ENCODE data around the gene CISTR.
A peak's percentile ranks its signal among the peaks of the same experiment; 100 is the strongest.
"Not testable (repeated sequence)": the region's sequence is repeated elsewhere in the genome, so short reads cannot be mapped to it uniquely, and the experiment has no call there.

The CISTR gene

DNA sequence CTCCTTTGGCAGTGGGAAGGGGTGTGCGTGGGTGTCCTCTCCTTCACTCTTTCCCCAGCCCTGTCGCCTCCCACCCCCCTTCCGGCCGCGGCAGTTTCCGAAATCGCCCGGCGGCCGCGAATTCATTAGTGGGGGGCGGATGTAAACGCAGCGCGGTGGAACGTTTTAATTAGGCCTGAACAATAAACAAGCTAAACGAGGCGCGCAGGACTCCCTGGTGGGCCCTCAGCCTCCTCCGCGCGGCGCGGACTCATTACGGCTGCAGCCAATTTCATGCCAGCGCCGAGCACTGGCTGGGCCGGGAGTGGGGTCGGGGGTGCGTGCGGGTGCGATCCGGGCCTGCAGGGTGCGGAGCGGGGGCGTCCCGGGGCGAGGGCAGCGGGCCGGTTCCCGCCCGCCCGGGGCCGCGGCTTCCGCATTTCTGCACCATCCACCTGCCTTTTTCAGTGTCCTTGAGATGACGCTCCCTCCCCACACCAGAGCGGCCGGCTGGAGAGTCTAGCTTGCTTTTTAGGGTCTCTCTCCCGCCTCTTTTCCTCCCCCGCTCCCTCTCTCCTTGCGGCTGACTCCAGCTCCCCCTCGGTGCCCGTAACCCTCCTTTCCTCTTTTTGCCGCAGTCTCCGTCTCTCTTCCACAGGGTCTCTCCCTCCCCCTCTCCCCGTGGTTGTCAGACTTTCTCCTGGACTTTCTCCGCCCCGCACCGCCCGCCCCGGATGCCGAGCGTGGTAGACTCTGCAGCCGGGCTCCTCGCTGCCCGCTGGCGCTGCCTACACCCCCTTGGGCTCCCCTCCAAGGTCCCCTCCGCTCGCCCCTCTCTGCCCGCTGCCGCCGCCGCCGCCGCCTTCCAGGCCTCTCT lies at the start of gene CISTR:
Gene CISTR (minus strand): TSS at position 644 of the 856 bp plus-strand sequence.
- peak; percentile 91 for DNase-seq
- in situ Hi-C loops (cut with MboI; ENCODE audit: low pct_unique_long_range_greater_than_20kb, low sequenced_read_pairs), result no loop called here

DNA sequence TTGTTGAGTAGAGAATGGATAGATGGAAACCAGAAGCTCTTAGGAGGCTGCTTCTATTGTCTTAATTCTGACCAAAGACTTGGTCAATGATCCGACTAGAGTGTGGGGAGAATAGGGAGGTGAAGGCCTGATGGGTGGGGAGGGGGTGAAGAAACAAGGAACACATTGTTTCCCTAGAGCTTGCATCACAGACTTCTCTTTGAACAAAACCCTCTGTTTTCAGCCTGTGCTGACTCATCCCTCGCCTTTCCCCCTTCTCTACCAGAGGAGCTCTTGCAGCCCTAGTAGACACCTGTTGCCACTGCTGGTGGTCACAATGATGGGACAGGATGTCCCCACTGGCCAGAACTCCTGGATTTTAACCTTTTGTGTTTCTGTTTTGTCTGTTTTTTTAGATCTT lies 46.8 kb upstream of the CISTR start:
- in situ Hi-C loops (cut with MboI; ENCODE audit: low pct_unique_long_range_greater_than_20kb, low sequenced_read_pairs), result no loop called here

DNA sequence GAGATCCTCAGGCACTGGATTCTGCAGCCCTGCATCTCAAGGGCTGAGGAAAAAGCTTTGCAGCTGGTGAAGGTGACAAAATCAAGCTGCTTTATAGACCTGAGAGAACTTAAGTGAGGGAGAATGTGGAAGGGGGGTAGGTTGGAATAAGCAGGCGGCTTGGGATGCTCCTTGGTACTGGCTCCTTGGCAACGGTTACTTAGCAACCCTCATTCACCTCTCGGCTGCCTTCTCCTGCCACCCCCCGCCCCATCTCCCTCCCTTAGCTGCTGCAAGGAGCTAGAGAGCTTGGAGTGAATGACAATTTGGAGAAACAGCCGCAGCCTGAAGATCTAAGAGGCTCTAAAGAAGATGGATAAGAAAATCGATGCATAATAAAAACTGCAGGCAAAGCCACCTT lies 44.1 kb upstream of the CISTR start:
- in situ Hi-C loops (cut with MboI; ENCODE audit: low pct_unique_long_range_greater_than_20kb, low sequenced_read_pairs), result no loop called here
- DNase-seq, result no peak

More for the DNA sequence above, 46.8 kb upstream of the CISTR start:
- DNase-seq, result no peak

DNA sequence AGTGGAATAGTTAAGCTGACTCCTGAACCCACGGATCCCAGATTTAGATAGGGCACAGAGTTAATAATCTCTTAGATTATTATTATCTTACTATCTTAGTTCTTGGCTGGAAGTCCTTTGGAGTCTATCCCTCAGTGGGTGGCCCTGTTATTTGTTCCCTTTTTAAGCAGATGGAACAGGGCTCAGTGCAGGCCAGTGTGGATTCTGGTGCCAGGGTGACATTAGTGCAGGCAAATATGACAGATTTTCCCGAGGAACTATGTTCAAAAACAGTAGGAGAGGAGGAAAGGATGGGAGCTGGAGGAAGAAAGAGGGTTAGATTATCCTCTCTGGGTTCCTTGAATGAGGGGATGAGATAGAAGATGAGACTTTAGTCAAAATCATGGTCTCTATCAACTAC lies 41.4 kb upstream of the CISTR start:
- DNase-seq, result no peak
- in situ Hi-C loops (cut with MboI; ENCODE audit: low pct_unique_long_range_greater_than_20kb, low sequenced_read_pairs), result no loop called here

DNA sequence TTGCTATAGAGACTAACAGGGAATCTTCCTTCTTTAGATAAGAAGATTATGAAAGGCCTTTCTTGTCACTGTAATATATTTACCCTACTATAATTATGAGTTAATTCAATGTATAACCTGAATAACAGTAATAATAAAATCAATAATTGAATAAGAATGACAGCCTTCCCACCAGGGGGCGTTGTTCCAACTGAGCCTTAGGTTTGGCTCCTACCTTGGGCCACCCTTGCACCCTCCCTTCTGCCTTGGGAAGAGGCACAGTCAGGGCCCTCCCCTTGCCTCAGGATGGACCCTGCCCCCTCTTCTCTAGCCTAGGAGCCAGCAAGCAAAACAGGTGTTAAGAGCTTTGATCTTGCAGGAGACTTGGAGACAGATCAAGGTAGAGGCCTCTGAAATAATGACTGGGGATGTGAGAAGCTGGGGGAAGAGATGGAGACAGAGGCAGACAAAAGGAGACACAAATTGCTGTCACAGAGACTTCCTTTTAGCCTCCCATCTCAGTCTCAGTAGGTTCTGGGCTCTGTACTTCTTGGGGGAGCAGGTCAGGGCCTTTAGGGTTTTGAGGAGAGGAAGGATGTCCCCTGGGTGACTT lies 40.1 kb upstream of the CISTR start:
- DNase-seq, result peak; percentile 9
- in situ Hi-C loops (cut with MboI; ENCODE audit: low pct_unique_long_range_greater_than_20kb, low sequenced_read_pairs), result no loop called here

DNA sequence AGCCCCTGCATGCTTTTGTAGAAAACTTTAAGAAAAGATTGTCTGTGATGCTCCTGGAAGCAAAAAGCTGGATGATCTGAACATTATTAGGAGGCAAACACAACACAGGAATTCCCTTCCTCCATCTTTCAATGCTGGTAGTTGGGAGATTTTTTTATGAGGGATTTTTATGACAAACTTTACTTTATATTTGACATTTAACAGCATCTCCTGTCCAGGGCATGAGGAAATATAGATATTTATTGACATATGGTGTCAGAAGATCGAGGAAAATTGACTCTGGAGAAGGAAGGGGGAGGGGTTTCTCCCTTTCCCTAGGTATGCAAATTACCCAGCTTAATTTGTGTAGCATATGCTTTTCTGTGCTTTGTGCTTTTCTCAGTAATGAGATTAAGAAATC lies 37.8 kb upstream of the CISTR start:
- in situ Hi-C loops (cut with MboI; ENCODE audit: low pct_unique_long_range_greater_than_20kb, low sequenced_read_pairs), result no loop called here
- no peak for DNase-seq

DNA sequence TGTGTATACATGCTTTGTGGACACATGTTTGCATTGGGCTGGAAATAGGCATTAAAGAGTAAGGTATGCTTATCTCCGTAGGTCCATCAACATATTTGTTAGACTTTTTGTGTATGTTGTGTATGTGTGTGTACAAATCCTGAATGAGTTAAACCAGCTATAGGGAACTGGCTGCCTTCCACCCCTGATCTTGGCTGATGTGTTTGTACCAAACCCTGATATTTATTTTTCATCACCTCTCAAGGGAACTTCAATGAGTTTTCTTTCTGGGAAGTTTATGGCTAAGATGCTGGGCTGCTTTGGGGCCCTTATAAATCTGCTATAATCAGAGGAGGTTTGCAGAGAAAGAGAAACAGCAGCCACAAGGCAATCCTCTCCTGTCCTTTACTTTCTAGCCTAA lies 37.1 kb upstream of the CISTR start:
- in situ Hi-C loops (cut with MboI; ENCODE audit: low pct_unique_long_range_greater_than_20kb, low sequenced_read_pairs), result no loop called here
- DNase-seq, result no peak

DNA sequence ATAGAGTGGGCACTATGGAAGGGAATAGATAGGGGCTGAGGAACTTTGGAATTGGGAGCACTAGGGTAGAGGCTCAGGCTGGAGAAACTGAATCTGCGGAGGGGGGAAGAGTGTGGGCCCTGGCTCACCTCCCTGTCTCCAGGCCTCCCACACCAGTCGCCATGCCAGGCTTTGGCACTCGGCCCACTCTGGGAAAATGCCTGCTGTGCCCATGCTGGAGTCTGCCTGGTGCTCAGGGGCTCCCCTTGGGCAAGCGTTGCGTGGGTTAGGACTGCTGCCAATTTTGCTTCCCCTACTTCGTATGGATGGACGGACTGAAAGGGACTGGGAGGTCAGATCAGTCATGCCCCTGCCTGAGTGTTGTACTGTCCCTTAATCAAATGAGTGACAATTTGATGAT lies 34.6 kb upstream of the CISTR start:
- no peak for DNase-seq
- in situ Hi-C loops (cut with MboI; ENCODE audit: low pct_unique_long_range_greater_than_20kb, low sequenced_read_pairs), result no loop called here

DNA sequence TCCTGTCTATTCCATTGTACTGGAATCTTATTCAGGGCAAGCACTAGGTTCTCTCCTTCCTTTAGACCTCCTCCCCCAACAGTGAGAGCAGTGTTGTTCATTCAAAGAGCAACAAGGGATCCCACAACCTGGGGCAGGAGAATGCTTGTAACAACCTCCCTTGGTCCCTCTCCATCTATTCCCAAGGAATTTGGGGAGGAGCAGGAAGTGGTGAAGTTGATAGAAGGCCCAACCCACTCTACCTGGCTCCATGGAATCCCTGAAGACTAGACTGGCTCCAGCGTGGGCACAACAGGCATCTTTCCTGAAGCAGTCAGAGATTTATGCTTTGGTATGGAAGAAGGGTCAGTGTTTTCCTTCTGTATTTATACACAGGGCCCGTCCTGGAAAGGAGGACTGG lies 33.4 kb upstream of the CISTR start:
- in situ Hi-C loops (cut with MboI; ENCODE audit: low pct_unique_long_range_greater_than_20kb, low sequenced_read_pairs), result no loop called here
- no peak for DNase-seq

DNA sequence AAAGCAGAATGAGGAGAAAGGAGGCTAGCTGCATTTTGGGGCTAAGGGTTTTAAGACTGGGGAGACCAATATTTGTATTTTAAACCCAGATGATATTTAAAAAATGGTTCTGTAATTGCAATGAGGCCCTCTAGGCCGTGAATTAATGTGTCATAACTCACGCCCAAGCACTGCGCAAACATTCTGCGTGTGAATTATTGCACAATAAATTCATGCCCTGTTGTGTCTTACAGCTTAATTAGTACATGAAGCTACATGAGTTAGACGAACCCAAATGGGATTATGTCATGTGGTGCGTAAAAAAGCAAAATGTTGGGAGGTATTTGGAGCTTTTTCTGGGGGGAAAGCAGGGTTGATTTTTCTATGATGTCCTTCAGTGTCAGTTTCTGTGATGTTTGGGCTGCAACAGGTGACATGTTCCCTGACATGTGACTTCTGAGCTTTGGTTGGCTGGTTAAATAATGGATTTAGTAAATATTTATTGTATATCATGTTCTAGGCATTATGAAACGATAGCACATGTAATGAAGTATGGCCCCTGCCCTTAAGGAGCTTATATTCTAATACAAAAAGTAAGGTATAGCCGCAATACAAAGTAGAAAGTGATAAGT lies 30.4 kb upstream of the CISTR start:
- in situ Hi-C loops (cut with MboI; ENCODE audit: low pct_unique_long_range_greater_than_20kb, low sequenced_read_pairs), result no loop called here
- no peak for DNase-seq

DNA sequence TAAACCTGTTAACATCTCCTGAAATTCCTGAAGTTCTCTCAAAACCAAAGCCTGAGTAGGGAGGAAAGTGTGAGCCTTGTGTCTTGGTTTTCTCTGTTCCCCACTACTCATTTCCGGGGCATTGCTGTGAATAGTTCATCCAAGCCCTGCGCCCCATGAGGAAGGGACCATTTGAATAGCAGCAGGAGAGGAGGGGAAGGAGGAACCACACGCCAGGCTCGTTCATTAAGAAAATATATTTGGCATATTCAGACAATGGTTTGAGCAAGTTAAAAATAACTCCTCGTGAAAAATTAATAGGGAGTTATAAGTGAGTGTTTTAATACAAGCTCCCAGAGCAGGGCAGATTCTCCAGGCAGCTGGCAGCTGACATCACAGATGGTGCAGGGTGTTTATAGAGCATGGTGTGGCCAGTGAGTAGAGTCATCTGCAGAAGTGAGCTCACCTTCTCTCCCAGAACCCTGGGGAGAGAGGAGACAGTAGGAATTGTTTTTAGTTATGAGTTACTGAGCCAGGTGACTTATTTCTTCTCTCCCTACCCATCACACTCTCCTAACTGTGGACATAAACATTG lies 29.5 kb upstream of the CISTR start:
- in situ Hi-C loops (cut with MboI; ENCODE audit: low pct_unique_long_range_greater_than_20kb, low sequenced_read_pairs), result no loop called here
- no peak for DNase-seq

DNA sequence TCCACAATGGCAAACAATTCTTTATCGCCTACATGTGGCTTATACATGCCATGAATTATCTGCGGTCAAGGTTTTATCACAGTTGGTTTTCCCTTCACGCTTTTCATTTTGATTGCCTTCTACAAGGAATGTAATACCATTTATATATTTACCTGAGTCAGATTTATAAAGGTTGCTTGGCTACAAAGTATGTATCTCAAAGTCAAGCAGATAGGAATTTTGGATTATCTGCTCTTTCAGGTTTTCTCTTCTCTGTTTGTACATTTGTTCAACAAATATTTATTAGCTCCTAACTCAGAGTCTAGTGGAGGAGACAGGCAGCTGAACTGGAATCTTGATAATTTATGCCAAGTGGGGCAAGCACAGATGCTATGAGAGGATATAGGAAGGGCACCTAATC lies 28.5 kb upstream of the CISTR start:
- in situ Hi-C loops (cut with MboI; ENCODE audit: low pct_unique_long_range_greater_than_20kb, low sequenced_read_pairs), result no loop called here
- no peak for DNase-seq

DNA sequence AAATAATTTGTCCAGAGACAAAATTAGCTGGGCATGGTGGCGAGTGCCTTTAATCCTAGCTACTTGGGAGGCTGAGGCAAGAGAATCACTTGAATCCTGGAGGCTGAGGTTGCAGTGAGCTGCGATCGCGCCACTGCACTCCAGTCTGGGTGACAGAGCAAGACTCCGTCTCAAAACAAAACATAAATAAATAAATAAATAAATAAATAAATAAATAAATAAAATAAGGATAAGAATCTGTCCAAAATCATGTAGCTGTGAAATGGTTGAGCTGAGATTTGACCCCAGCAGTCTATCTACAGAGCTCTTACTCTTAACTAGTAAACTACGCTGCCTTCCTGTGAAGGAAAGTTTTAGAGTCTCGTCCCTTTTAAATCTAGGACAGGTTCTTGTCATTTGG lies 27.9 kb upstream of the CISTR start:
- DNase-seq; in situ Hi-C loops (cut with MboI; ENCODE audit: low pct_unique_long_range_greater_than_20kb, low sequenced_read_pairs): not testable (repeated sequence)

DNA sequence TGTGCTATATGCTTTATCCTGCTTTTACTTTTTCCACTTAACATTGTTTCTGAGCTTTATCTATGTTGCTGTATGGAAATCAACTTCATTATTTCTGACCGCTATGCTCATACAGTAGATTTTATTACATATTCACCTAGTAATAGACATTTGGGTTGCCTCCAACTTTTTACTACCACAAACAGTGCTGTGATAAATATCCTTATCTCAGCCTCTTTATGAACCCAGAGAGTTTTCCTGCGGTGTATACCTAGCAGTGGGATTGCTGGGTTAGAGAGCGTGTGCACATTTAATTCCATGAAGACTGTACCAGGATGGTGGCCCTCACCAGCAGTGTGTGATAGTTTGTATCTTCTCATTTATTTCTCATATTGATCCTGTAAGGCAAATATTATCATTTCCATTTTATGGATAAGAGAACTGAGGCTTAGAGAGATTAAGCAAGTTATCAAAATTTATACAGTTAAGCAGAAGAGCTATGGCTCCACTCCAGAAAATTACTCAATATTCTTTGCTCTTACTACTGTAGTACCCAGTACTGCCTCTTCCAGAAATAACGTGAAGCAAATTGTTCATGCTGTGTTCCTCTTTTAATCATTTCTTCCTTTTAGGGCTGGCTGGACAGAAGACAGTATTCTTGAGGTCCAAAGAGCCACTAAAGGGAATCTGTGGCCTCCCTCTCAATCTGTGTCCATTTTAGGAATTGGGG lies 26.3 kb upstream of the CISTR start:
- DNase-seq, result no peak
- in situ Hi-C loops (cut with MboI; ENCODE audit: low pct_unique_long_range_greater_than_20kb, low sequenced_read_pairs), result no loop called here

DNA sequence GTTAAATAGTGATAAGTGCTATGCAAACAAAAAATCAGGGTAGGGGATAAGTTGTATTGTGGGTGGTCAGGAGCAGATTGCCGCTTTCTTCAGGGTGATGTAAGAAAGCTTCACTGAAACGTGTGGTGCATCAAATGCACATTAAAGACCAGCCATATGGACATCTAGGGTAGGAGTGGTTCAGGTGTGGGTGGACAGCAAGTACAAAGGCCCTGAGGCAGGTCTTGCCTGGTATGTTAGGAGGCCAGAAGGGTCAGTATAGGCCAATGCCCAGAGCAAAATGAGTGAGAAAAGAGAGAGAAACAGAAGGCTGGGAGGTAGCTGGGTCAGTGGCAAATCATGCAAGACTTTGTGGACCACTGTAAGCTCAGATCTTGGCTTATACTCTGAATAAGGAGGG lies 25.6 kb upstream of the CISTR start:
- in situ Hi-C loops (cut with MboI; ENCODE audit: low pct_unique_long_range_greater_than_20kb, low sequenced_read_pairs), result no loop called here
- no peak for DNase-seq

DNA sequence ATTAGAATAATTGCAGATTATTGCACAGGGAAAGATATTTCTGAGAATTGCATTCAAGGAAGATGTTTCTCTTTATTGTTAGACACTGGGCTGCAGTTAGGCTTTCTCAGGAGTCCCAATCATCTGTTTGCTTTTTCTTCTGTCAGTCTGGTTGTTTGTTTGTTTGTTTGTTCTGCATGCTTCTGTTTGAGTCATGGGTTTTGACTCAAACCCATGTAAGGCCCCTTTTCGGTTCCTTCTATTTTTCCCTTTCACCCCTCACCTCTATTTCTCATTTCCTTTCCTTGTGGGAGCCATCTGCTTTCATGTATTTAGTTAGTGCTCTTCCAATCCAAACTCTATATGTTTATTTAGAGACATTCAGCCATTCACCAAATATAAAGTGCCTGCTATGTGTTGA lies 25.1 kb upstream of the CISTR start:
- in situ Hi-C loops (cut with MboI; ENCODE audit: low pct_unique_long_range_greater_than_20kb, low sequenced_read_pairs), result no loop called here
- no peak for DNase-seq

DNA sequence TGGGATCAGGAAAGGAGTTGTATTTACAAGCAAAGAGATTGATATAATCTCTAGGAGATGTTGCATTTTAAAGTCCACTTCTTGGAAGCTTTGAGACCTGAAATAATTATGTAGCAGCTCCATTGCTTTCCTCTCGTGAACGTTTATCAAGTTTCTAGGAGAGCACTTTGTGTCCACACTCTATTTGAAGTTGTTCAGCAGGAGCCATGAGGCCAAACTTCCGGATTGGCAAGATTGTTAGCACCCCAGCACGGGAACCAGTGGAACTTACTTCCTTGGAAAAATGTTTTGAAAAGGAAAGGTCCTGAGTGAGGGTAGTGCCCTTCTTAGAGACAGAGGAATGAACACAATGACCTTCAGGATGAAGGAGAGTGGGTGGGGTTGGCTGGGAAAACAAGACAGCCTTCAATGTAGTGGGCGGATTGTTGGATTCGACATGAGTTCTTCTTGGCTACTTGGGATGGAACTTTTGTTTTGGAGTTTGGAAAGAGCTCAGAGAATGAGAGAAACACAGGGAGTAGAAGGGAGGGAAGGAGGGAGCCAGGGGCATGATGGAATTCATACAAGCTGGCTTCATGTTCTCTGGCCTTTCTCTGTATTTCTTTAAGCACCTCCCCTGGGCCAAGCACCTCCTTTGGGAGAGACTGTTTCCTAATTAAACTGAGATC lies 23.8 kb upstream of the CISTR start:
- no peak for DNase-seq
- in situ Hi-C loops (cut with MboI; ENCODE audit: low pct_unique_long_range_greater_than_20kb, low sequenced_read_pairs), result no loop called here

DNA sequence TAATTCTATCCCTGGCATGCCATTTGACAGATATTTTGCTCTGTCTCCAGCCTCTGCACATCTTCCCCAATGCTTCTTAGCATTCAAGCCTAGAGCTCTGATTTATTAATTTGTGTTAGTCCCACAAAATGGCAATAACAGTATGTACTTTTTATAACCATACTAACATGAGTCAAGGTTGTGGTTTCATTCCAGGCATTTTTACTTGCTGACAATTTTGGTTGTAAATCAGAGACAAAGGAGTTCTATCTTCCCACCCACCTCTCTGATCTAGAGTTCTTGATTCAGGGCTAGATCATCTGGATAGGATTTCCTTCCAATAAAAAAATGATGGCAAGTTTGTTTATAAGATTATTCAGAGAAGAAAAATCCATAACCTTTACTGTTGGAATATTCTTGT lies 18.5 kb upstream of the CISTR start:
- no peak for DNase-seq
- in situ Hi-C loops (cut with MboI; ENCODE audit: low pct_unique_long_range_greater_than_20kb, low sequenced_read_pairs), result no loop called here

DNA sequence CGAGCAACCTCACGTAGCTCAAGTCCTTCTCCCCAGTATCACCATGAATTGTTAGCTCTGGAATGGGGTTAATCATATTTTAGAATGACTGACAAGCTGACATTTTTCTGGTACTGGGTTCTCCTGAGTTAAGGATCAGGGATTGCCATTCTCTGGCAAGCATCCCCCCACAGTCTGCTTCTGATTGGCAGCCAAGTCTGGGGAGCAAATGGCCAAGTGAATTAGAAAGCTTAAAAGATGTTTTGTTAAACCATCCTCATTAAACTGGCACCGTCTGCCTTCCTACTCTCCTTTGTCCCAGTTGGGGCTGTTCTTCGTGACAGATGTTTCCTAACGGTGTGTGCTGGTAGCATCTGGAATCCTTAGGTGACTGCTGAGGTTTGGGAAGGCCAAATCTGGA lies 17.2 kb upstream of the CISTR start:
- DNase-seq, result no peak
- in situ Hi-C loops (cut with MboI; ENCODE audit: low pct_unique_long_range_greater_than_20kb, low sequenced_read_pairs), result no loop called here

All from KBM-7 (cell line).